Fibroblast of lung (primary cell): ENCODE data around the gene RASSF5. TPM values are rescaled to one million over a fixed set of nuclear protein-coding genes. Genes with fewer than 3 reads are reported as not detected.

Source experiments
- DNase-seq, 2 donors: peaks; one replicate each; pipeline versions ENCODE4 v3.0.0 to v3.0.0-alpha.2; 2010; ENCODE audit warnings: low read depth in 2 of 2
- H2AFZ ChIP-seq: 2 replicates; pipeline ENCODE4 v1.5.1; 2012; ENCODE audit warnings: low read length, control low read depth, inconsistent platforms
- H3K27ac ChIP-seq: 2 replicates; pipeline ENCODE4 v1.5.1; 2011; ENCODE audit warnings: low read length, control low read depth; ENCODE audit not compliant: insufficient read depth
- H3K27me3 ChIP-seq: 2 replicates; pipeline ENCODE4 v1.5.1; 2011; ENCODE audit warnings: mild to moderate bottlenecking, low read length; ENCODE audit not compliant: control insufficient read depth, insufficient read depth
- H3K36me3 ChIP-seq: 2 replicates; pipeline ENCODE4 v1.5.1; 2011; ENCODE audit warnings: low read length; ENCODE audit not compliant: control insufficient read depth, insufficient read depth
- H3K4me1 ChIP-seq: 2 replicates; pipeline ENCODE4 v1.5.1; 2011; ENCODE audit warnings: low read length; ENCODE audit not compliant: control insufficient read depth, insufficient read depth; ENCODE audit errors: extremely low read depth
- H3K4me2 ChIP-seq: 2 replicates; pipeline ENCODE4 v1.5.1; 2011; ENCODE audit warnings: low read length, control low read depth; ENCODE audit not compliant: insufficient read depth; ENCODE audit errors: extremely low read depth
- H3K4me3 ChIP-seq, 4 experiments: fragments of 200-600 bp in 1 of 4; sonication (generic) in 1 of 4; replicated peaks in 1 of 4; 2 replicates each; pipeline ENCODE4 v1.5.1; 2011 to 2016; ENCODE audit warnings: low read length in 4 of 4, low read depth in 3 of 4, mild to moderate bottlenecking in 3 of 4, control low read depth in 2 of 4, inconsistent platforms in 1 of 4, mixed read lengths in 1 of 4; ENCODE audit not compliant: insufficient read depth in 1 of 4; ENCODE audit errors: control extremely low read depth in 1 of 4
- H3K79me2 ChIP-seq: 2 replicates; pipeline ENCODE4 v1.5.1; 2012; ENCODE audit warnings: mild to moderate bottlenecking, low read length, inconsistent platforms; ENCODE audit not compliant: control insufficient read depth, insufficient read depth
- H3K9ac ChIP-seq: 2 replicates; pipeline ENCODE4 v1.5.1; 2011; ENCODE audit warnings: mild to moderate bottlenecking, low read length, control low read depth; ENCODE audit not compliant: insufficient read depth
- H3K9me3 ChIP-seq: 2 replicates; pipeline ENCODE4 v1.5.1; 2012; ENCODE audit warnings: low read depth, low read length; ENCODE audit not compliant: control insufficient read depth, insufficient read depth
- H4K20me1 ChIP-seq: 2 replicates; pipeline ENCODE4 v1.5.1; 2011; ENCODE audit warnings: low read length; ENCODE audit not compliant: control insufficient read depth, insufficient read depth; ENCODE audit errors: extremely low read depth
- CTCF ChIP-seq, 2 donors: IDR thresholded peaks in 1 of 2; conservative IDR thresholded peaks in 1 of 2; 1 replicate in 1 of 2; 2 replicates in 1 of 2; pipeline ENCODE4 v1.5.1; 2011 to 2012; ENCODE audit warnings: low read length in 2 of 2, control low read depth in 1 of 2, inconsistent platforms in 1 of 2, low read depth in 1 of 2, mild to moderate bottlenecking in 1 of 2
- EZH2 ChIP-seq: IDR thresholded peaks from 2 replicates; pipeline ENCODE4 v1.5.1; 2012; ENCODE audit warnings: low read length, control low read depth, mild to moderate bottlenecking; ENCODE audit errors: missing control alignments
- polyA plus RNA-seq, 2 donors: library from polyadenylated mRNA; depleted of rRNA in 1 of 2; stranded (reverse) in 1 of 2; unstranded in 1 of 2; fragments of >200 nt; gene quantifications; 2 replicates each; pipeline ENCODE4 v1.2.1, GENCODE V29; 2011 to 2012; ENCODE audit warnings: missing spikeins in 1 of 2
- total RNA-seq: library from RNA; depleted of rRNA; stranded (reverse); fragments of >200 nt; gene quantifications from 2 replicates; pipeline ENCODE4 v1.2.1, GENCODE V29; 2014

RASSF5 gene
- total and polyA plus RNA-seq, 2 donors (not counting 1 experiment from before 2014, with no cell fraction given), result 1.3 to 3.0 TPM

GRCh38 chr1:206573762-206574161 is 66.4 kb downstream of the RASSF5 start:
- Histone ChIP-seq H2AFZ (no peak overlapping the region), H3K79me2 (no peaks in the 10 kb centered on the region)

GRCh38 chr1:206575165-206575893 is 68.0 kb downstream of the RASSF5 start:
- H3K9ac ChIP-seq, result no peak overlapping the region
- H3K4me2 ChIP-seq, result peak overlapping the region; percentile 42
- no peaks in the 10 kb centered on the region for H3K4me1 ChIP-seq
- no peak overlapping the region for H3K4me3 ChIP-seq
- DNase-seq, result peak; percentile 82 to 96
- H3K27me3 ChIP-seq, result no peaks in the 10 kb centered on the region
- no peaks in the 10 kb centered on the region for H3K36me3 ChIP-seq
- TF ChIP-seq EZH2 (no peak), CTCF (conservative IDR thresholded peaks at IDR 0.05 in 1 of 2, IDR thresholded peaks at IDR 0.05 in 1 of 2; ENCODE audit: low read depth in 1 of 2, low read length in 2 of 2) (no peak)
- H3K9me3 ChIP-seq, result no peaks in the 10 kb centered on the region
- H3K79me2 ChIP-seq, result no peaks in the 10 kb centered on the region
- peak overlapping the region; percentile 74 for H2AFZ ChIP-seq
- peak overlapping the region; percentile 53 for H3K27ac ChIP-seq
- no peaks in the 10 kb centered on the region for H4K20me1 ChIP-seq

More at GRCh38 chr1:206573762-206574161, 66.4 kb downstream of the RASSF5 start:
- H3K4me2 ChIP-seq, result no peak overlapping the region
- no peaks in the 10 kb centered on the region for H3K36me3 ChIP-seq
- no peak for TF ChIP-seq EZH2
- TF ChIP-seq CTCF (conservative IDR thresholded peaks at IDR 0.05 in 1 of 2, IDR thresholded peaks at IDR 0.05 in 1 of 2; ENCODE audit: low read depth in 1 of 2, low read length in 2 of 2), result no peak
- no peak overlapping the region for H3K27ac ChIP-seq
- H3K27me3 ChIP-seq, result no peaks in the 10 kb centered on the region
- no peaks in the 10 kb centered on the region for H3K9me3 ChIP-seq
- no peak overlapping the region for H3K4me3 ChIP-seq
- DNase-seq, result no peak
- H3K9ac ChIP-seq, result no peak overlapping the region
- H3K4me1 ChIP-seq, result no peaks in the 10 kb centered on the region
- H4K20me1 ChIP-seq, result no peaks in the 10 kb centered on the region

GRCh38 chr1:206575894-206576737 is 68.8 kb downstream of the RASSF5 start:
- Histone ChIP-seq H4K20me1 (no peaks in the 10 kb centered on the region), H3K36me3 (no peaks in the 10 kb centered on the region), H3K9me3 (no peaks in the 10 kb centered on the region), H3K4me2 (no peak overlapping the region), H3K4me3 (no peak overlapping the region), H3K79me2 (no peaks in the 10 kb centered on the region), H3K9ac (no peak overlapping the region), H3K4me1 (no peaks in the 10 kb centered on the region), H2AFZ (no peak overlapping the region), H3K27ac (no peak overlapping the region), H3K27me3 (no peaks in the 10 kb centered on the region)
- no peak for DNase-seq
- TF ChIP-seq CTCF (conservative IDR thresholded peaks at IDR 0.05 in 1 of 2, IDR thresholded peaks at IDR 0.05 in 1 of 2; ENCODE audit: low read depth in 1 of 2, low read length in 2 of 2), result no peak
- no peak for TF ChIP-seq EZH2
